Body of pancreas (tissue), 4 donors: ENCODE measurements around the gene HMMR. TPM values are rescaled to one million over a fixed set of nuclear protein-coding genes. Genes with fewer than 3 reads are reported as not detected.

Experiments used
- ATAC-seq: fragments of 150-250 bp; one replicate; pipeline ENCODE4 v1.9.1; 2016
- DNase-seq, 4 donors: peaks; one replicate each; pipeline ENCODE4 v3.0.0-alpha.2; 2019
- H3K27ac ChIP-seq, 4 donors: fragments of 200-600 bp; sonication (generic); 1 replicate in 3 of 4; 2 replicates in 1 of 4; pipeline versions ENCODE4 v1.5.1 to v1.6.1; 2016 to 2019; ENCODE audit warnings: mild to moderate bottlenecking in 1 of 4, mixed read lengths in 1 of 4, moderate library complexity in 1 of 4
- H3K27me3 ChIP-seq, 2 donors: fragments of 200-600 bp; sonication (generic); one replicate each; pipeline ENCODE4 v1.6.0; 2016; ENCODE audit warnings: mild to moderate bottlenecking in 1 of 2
- H3K36me3 ChIP-seq, 2 donors: fragments of 200-600 bp; sonication (generic); replicated peaks in 1 of 2; 2 replicates each; pipeline ENCODE4 v1.5.1; 2016; ENCODE audit warnings: low read depth in 2 of 2; ENCODE audit not compliant: insufficient read depth in 1 of 2
- H3K4me1 ChIP-seq: fragments of 200-600 bp; sonication (generic); one replicate; pipeline ENCODE4 v1.6.0; 2016
- H3K4me3 ChIP-seq, 2 donors: fragments of 200-600 bp; sonication (generic); 1 replicate in 1 of 2; 2 replicates in 1 of 2; pipeline ENCODE4 v1.5.1; 2016 to 2019
- H3K9me3 ChIP-seq, 3 donors: fragments of 200-600 bp; sonication (generic); 1 replicate in 2 of 3; 2 replicates in 1 of 3; pipeline ENCODE4 v1.5.1; 2016
- CTCF ChIP-seq, 7 experiments: fragments of 450-650 bp in 4 of 7; fragments of 200-600 bp in 3 of 7; sonication (generic) in 3 of 7; IDR thresholded peaks; one replicate each; pipeline ENCODE4 v1.5.1; 2016 to 2019; ENCODE audit warnings: antibody characterized with exemption in 7 of 7
- POLR2A ChIP-seq, 3 donors: fragments of 450-650 bp; IDR thresholded peaks; one replicate each; pipeline ENCODE4 v1.6.1; 2016; ENCODE audit warnings: antibody characterized with exemption in 3 of 3, mild to moderate bottlenecking in 2 of 3
- WGBS, 2 donors: methylation state at CpG; one replicate each; pipeline ENCODE4 v1.1.5; 2017; 5-methylcytosine and 5-hydroxymethylcytosine counted together
- intact Hi-C: fragments of 100-400 bp; cut with DNase I; formaldehyde crosslinking; loops from one replicate; pipeline ENCODE4 v1.15.1; 2023
- total RNA-seq, 2 donors: library from RNA; depleted of rRNA; stranded (reverse); fragments of >200 nt; gene quantifications; one replicate each; pipeline ENCODE4 v1.1.0, GENCODE V29; 2016

The HMMR gene
- total RNA-seq, 2 donors from 2014 or later: not detected

DNA sequence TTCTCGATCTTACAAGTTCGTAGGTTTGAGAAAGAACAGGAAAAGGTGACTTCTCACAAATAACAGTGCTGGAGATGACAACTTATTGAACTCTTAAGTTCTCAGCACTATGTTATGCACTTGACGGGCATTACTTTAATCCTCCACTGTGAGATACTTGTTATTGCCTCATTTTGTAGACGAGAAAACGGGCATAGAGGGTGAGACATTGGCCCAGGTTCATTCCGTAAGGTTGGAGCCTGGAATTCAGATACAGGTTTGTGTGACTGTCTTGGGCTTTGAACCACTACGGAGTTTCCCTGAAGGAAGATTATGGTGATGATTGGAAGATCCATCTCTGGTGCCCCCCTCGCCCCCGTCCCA, 45.6 kb downstream of the HMMR start:
- Histone ChIP-seq H3K36me3 (no peaks in the 10 kb centered on the region), H3K27ac (peak overlapping the region; percentile 86 to 99 (median 98)), H3K9me3 (no peaks in the 10 kb centered on the region), H3K4me3 (peak overlapping the region; percentile 12 to 39), H3K4me1 (peaks cover 50% of the 10 kb centered on the region), H3K27me3 (no peaks in the 10 kb centered on the region)
- WGBS, 2 donors: 0 to 1% methylated on average over 9 of the region's 9 CpGs
- TF ChIP-seq POLR2A (IDR thresholded peaks at IDR 0.05): no peak
- no peak for TF ChIP-seq CTCF (IDR thresholded peaks at IDR 0.05)
- intact Hi-C loops: no loop called here
- ATAC-seq (no peak), DNase-seq (no peak)

DNA sequence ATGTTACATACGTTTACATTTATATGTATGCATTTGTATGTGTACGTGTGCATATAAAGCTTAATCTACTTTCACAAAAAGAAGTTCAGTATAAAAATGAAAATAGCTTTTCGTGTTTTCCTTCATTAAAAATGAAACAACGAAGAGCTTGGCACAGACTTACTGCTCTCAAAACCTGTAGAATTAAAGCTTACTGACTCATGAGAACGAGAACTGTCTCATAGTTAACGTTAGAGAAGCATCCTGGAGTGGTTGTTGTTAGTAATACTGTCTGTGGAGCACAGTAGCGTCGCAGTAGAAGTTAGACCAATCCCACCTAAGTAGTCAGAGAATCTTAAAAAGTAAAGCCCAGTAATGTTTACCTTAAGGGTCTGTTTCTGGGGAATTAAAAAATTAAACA, 46.3 kb downstream of the HMMR start:
- no peak for ATAC-seq
- peak overlapping the region in 2 of 4 donors; percentile 97 to 99 for H3K27ac ChIP-seq
- TF ChIP-seq POLR2A (IDR thresholded peaks at IDR 0.05) (no peak), CTCF (IDR thresholded peaks at IDR 0.05) (no peak)
- H3K36me3 ChIP-seq: no peaks in the 10 kb centered on the region
- no peak for DNase-seq
- H3K4me1 ChIP-seq: peaks cover 50% of the 10 kb centered on the region
- H3K4me3 ChIP-seq: peak overlapping the region in 1 of 2 donors; percentile 39
- no peaks in the 10 kb centered on the region for H3K27me3 ChIP-seq
- intact Hi-C loops: no loop called here
- 2% methylated on average over 8 of the region's 8 CpGs for WGBS, 2 donors
- no peaks in the 10 kb centered on the region for H3K9me3 ChIP-seq

- Histone ChIP-seq H3K36me3 (no peaks in the 10 kb centered on the region), H3K9me3 (no peaks in the 10 kb centered on the region), H3K27me3 (no peaks in the 10 kb centered on the region), H3K27ac (peak overlapping the region in 3 of 4 donors; percentile 60 to 75 (median 72)), H3K4me3 (no peak overlapping the region), H3K4me1 (peaks cover 45% of the 10 kb centered on the region)
- intact Hi-C loops: no loop called here
- 32 to 35% methylated on average over 5 of the region's 5 CpGs for WGBS, 2 donors
- TF ChIP-seq POLR2A (IDR thresholded peaks at IDR 0.05) (no peak), CTCF (IDR thresholded peaks at IDR 0.05) (no peak)
- DNase-seq (no peak), ATAC-seq (no peak)
Measured at GRCh38 chr5:163508753-163509152, 48.3 kb downstream of the HMMR start.

DNA sequence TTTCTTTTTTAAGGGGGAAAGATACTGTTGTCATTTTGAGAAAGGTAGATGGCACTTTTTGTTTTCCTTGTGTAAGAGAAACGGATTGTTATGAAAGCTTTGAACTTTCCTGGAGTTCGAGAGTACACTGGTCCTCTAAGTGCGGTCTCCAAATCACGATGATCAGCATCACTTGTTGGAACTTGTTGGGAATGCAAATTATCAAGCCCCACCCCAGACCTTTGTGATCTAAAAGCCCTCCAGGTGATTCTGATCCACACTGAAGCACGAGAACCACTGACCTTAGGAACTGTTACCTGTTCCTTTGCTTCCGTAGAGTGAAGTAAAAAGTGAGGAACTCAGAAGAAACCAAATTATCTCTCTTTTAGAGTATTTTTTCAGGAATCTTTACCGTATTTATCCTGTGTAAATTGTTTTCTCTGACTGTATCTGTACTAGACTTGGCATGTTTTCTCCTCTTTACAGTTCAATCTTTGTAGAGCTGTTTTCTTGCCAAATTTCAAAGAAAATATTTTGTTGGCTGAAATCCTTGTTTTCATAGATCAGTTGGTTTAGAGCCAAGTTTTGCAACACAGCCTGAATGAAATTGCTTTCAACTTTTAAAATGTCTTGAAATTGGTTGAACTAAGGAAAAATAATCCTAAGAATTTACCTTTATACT, 49.0 kb downstream of the HMMR start:
- intact Hi-C loops: no loop called here
- DNase-seq: peak in 2 of 4 donors; percentile 12 to 15
- Histone ChIP-seq H3K27me3 (no peaks in the 10 kb centered on the region), H3K36me3 (peaks cover under 1 to 4% of the 10 kb centered on the region in 2 donors), H3K4me3 (no peak overlapping the region), H3K27ac (peak overlapping the region; percentile 50 to 75 (median 66)), H3K4me1 (peaks cover 40% of the 10 kb centered on the region), H3K9me3 (no peaks in the 10 kb centered on the region)
- 3% methylated on average over 7 of the region's 7 CpGs for WGBS, 2 donors
- TF ChIP-seq POLR2A (IDR thresholded peaks at IDR 0.05): no peak
- no peak for TF ChIP-seq CTCF (IDR thresholded peaks at IDR 0.05)
- ATAC-seq: no peak

DNA sequence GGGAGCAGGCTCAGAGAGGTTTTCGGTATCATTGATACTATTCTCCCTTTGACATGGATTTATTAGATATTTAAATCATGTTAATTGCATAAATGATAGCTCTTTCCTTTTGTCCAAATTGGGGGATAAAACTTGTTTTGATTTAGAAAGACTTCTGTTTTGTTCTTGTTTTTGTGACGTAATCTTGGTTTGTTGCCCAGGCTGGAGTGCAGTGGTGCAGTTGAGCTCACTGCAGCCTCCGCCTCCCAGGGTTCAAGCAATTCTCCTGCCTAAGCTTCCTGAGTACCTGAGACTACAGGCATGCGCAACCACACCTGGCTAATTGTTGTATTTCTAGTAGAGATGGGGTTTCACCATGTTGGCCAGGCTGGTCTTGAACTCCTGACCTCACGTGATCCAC, 52.1 kb downstream of the HMMR start:
- ATAC-seq: no peak
- peaks cover 33% of the 10 kb centered on the region for H3K4me1 ChIP-seq

More for the DNA sequence above, 52.1 kb downstream of the HMMR start:
- Histone ChIP-seq H3K27ac (no peak overlapping the region), H3K27me3 (no peaks in the 10 kb centered on the region), H3K4me3 (no peak overlapping the region), H3K9me3 (no peaks in the 10 kb centered on the region), H3K36me3 (peaks cover 9 to 25% of the 10 kb centered on the region in 2 donors)
- no peak for DNase-seq
- intact Hi-C loops: no loop called here
- TF ChIP-seq POLR2A (IDR thresholded peaks at IDR 0.05): no peak
- 86 to 93% methylated on average over 5 of the region's 5 CpGs for WGBS, 2 donors
